Measurements from ENCODE around the gene SBNO2.

DNA sequence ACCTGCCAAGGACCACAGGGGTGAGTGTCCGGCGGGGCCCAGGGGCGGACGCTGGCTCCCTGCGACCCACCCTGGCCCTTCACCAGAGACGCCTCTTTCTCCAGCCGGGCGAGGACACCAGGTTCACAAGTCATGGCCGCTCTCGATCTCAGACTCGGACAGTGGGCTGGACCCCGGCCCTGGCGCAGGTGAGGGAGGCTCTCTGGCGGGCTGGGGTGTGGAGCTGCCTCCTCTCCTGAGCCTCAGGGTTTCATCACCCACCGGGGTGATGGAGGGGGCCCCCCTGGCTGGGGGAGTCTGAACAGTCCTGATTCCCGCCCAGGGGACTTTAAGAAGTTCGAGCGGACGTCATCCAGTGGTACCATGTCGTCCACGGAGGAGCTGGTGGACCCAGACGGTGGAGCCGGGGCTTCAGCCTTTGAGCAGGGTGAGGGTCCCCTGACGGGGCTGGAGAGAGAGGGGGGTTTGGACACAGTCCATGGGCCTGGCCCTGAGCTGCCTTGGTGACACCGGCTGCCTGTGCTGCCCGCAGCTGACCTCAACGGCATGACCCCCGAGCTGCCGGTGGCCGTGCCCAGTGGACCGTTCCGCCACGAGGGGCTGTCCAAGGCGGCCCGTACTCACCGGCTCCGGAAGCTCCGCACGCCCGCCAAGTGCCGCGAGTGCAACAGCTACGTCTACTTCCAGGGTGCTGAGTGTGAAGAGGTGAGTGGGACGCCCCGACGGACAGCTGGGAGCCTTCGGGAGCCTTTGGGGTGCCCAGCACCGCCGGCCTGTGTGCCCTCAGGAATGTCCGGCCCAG is 93.5 kb downstream of the SBNO2 start:
- TF ChIP-seq POLR2AphosphoS5 (IDR thresholded peaks at IDR 0.05) (no peak), POLR2A (IDR thresholded peaks at IDR 0.05) (no peak), EP300 (IDR thresholded peaks at IDR 0.05) (no peak)
- TF ChIP-seq, protein P1, sequence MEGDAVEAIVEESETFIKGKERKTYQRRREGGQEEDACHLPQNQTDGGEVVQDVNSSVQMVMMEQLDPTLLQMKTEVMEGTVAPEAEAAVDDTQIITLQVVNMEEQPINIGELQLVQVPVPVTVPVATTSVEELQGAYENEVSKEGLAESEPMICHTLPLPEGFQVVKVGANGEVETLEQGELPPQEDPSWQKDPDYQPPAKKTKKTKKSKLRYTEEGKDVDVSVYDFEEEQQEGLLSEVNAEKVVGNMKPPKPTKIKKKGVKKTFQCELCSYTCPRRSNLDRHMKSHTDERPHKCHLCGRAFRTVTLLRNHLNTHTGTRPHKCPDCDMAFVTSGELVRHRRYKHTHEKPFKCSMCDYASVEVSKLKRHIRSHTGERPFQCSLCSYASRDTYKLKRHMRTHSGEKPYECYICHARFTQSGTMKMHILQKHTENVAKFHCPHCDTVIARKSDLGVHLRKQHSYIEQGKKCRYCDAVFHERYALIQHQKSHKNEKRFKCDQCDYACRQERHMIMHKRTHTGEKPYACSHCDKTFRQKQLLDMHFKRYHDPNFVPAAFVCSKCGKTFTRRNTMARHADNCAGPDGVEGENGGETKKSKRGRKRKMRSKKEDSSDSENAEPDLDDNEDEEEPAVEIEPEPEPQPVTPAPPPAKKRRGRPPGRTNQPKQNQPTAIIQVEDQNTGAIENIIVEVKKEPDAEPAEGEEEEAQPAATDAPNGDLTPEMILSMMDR (IDR thresholded peaks at IDR 0.05), result no peak

Measured in stomach (tissue), 4 donors.